Astrocyte (in vitro differentiated cells and primary cell): ENCODE data around the gene CEP290.

Experiments used
- CTCF ChIP-seq: IDR thresholded peaks from 2 replicates; pipeline ENCODE4 v1.5.1; 2011; ENCODE audit warnings: low read depth, mild to moderate bottlenecking, inconsistent platforms, low read length, moderate library complexity; ENCODE audit not compliant: insufficient read depth
- EZH2 ChIP-seq: IDR thresholded peaks from 2 replicates; pipeline ENCODE4 v1.6.1; 2012; ENCODE audit warnings: mild to moderate bottlenecking, low read length, inconsistent platforms; ENCODE audit not compliant: insufficient read depth

GRCh38 chr12:88111074-88111652 is 30.7 kb downstream of the CEP290 start:
- peak; percentile 38 for TF ChIP-seq CTCF
- no peak for TF ChIP-seq EZH2
